Tibial nerve (tissue), 4 donors: ENCODE measurements around the gene IDI1. TPM values are rescaled to one million over a fixed set of nuclear protein-coding genes. Genes with fewer than 3 reads are reported as not detected.
A peak's percentile ranks its signal among the peaks of the same experiment; 100 is the strongest.

Experiments
- DNase-seq, 2 donors: peaks; one replicate each; pipeline ENCODE4 v3.0.0-alpha.2; 2019; ENCODE audit warnings: low spot score in 2 of 2
- H3K27ac ChIP-seq, 4 donors: fragments of 200-600 bp; sonication (generic) in 3 of 4; one replicate each; pipeline ENCODE4 v1.5.1; 2017 to 2019; ENCODE audit warnings: mild to moderate bottlenecking in 1 of 4
- H3K27me3 ChIP-seq, 2 donors: fragments of 200-600 bp; sonication (generic) in 1 of 2; one replicate each; pipeline versions ENCODE4 v1.5.1 to v1.6.0; 2017 to 2019
- H3K36me3 ChIP-seq, 3 donors: fragments of 200-600 bp; sonication (generic); one replicate each; pipeline ENCODE4 v1.5.1; 2018 to 2019
- H3K4me1 ChIP-seq, 4 donors: fragments of 200-600 bp; sonication (generic) in 3 of 4; one replicate each; pipeline ENCODE4 v1.5.1; 2017 to 2019
- H3K4me3 ChIP-seq, 4 donors: fragments of 200-600 bp; sonication (generic) in 3 of 4; one replicate each; pipeline ENCODE4 v1.5.1; 2017 to 2019; ENCODE audit warnings: mild to moderate bottlenecking in 1 of 4, moderate library complexity in 1 of 4
- H3K9me3 ChIP-seq, 4 donors: fragments of 200-600 bp; sonication (generic) in 3 of 4; one replicate each; pipeline ENCODE4 v1.5.1; 2017 to 2019
- CTCF ChIP-seq, 5 experiments: fragments of 200-600 bp in 3 of 5; fragments of 450-650 bp in 2 of 5; sonication (generic) in 3 of 5; IDR thresholded peaks; one replicate each; pipeline ENCODE4 v1.5.1; 2016 to 2019; ENCODE audit warnings: antibody characterized with exemption in 5 of 5, mild to moderate bottlenecking in 3 of 5, moderate library complexity in 2 of 5
- EP300 ChIP-seq, 2 donors: sonication (generic); formaldehyde crosslinking; IDR thresholded peaks; one replicate each; pipeline ENCODE4 v1.6.1; 2017; ENCODE audit warnings: antibody characterized with exemption in 2 of 2, mild to moderate bottlenecking in 1 of 2
- POLR2A ChIP-seq, 2 donors: fragments of 450-650 bp; IDR thresholded peaks; one replicate each; pipeline ENCODE4 v1.6.1; 2017; ENCODE audit warnings: antibody characterized with exemption in 2 of 2, mild to moderate bottlenecking in 2 of 2, moderate library complexity in 2 of 2
- WGBS, 2 donors: methylation state at CpG; one replicate each; pipeline ENCODE4 v1.1.5; 2018; 5-methylcytosine and 5-hydroxymethylcytosine counted together
- total RNA-seq, 4 donors: library from RNA; depleted of rRNA; stranded (reverse); fragments of >200 nt; gene quantifications; one replicate each; pipeline ENCODE4 v1.1.0, GENCODE V29; 2016

The IDI1 gene
- 10 to 100 TPM; 25.5 to 41.0 (median 33.4) TPM for total RNA-seq

- Histone ChIP-seq H3K27ac (peak within 1 kb of the TSS; percentile 99), H3K4me1 (peaks cover 0 to 70% (median 27%) of the 10 kb centered on the region in 4 donors), H3K9me3 (no peaks in the 10 kb centered on the region), H3K4me3 (peak within 1 kb of the TSS; percentile 84 to 98 (median 84)), H3K27me3 (no peaks in the 10 kb centered on the region), H3K36me3 (peaks cover 0 to 26% (median 0%) of the 10 kb centered on the region in 3 donors)
- TF ChIP-seq CTCF (IDR thresholded peaks at IDR 0.05) (peak in 1 of 5 experiments; percentile 43), POLR2A (IDR thresholded peaks at IDR 0.05) (peak; percentile 85 to 98), EP300 (IDR thresholded peaks at IDR 0.05) (peak; percentile 83 to 93)
- 0 to 2% methylated on average over 34 to 45 of the region's 83 CpGs for WGBS, 2 donors
- peak; percentile 93 to 96 for DNase-seq
Observed at GRCh38 chr10:1048732-1049424, at the start of gene IDI1. Gene IDI1, minus strand, starts transcription at chr10:1049119. Its CDS starts 116 bp downstream, at chr10:1049003.

- WGBS, 2 donors = 82 to 90% methylated on average over 6 of the region's 6 CpGs
Observed at GRCh38 chr10:1097436-1097835, 48.5 kb upstream of the IDI1 start.

GRCh38 chr10:1096287-1096889 lies 47.5 kb upstream of the IDI1 start:
- Histone ChIP-seq H3K4me1 (peaks cover 0 to 5% (median 0%) of the 10 kb centered on the region in 4 donors), H3K4me3 (no peak overlapping the region), H3K27me3 (no peaks in the 10 kb centered on the region), H3K9me3 (no peaks in the 10 kb centered on the region), H3K27ac (no peak overlapping the region), H3K36me3 (peaks cover 0 to 88% (median 0%) of the 10 kb centered on the region in 3 donors)
- 93 to 96% methylated on average over 27 of the region's 27 CpGs for WGBS, 2 donors
- no peak for DNase-seq
- TF ChIP-seq CTCF (IDR thresholded peaks at IDR 0.05) (no peak), POLR2A (IDR thresholded peaks at IDR 0.05) (no peak), EP300 (IDR thresholded peaks at IDR 0.05) (no peak)

More at GRCh38 chr10:1097436-1097835, 48.5 kb upstream of the IDI1 start:
- peaks cover 0 to 5% (median 0%) of the 10 kb centered on the region in 4 donors for H3K4me1 ChIP-seq
- TF ChIP-seq CTCF (IDR thresholded peaks at IDR 0.05) (no peak), POLR2A (IDR thresholded peaks at IDR 0.05) (no peak), EP300 (IDR thresholded peaks at IDR 0.05) (no peak)
- DNase-seq = no peak
- no peaks in the 10 kb centered on the region for H3K27me3 ChIP-seq
- H3K27ac ChIP-seq = no peak overlapping the region
- peaks cover 0 to 88% (median 0%) of the 10 kb centered on the region in 3 donors for H3K36me3 ChIP-seq
- H3K9me3 ChIP-seq = no peaks in the 10 kb centered on the region
- no peak overlapping the region for H3K4me3 ChIP-seq

- Histone ChIP-seq H3K9me3 (no peaks in the 10 kb centered on the region), H3K4me3 (no peak overlapping the region), H3K27me3 (no peaks in the 10 kb centered on the region), H3K4me1 (peaks cover 0 to 5% (median 0%) of the 10 kb centered on the region in 4 donors), H3K36me3 (peaks cover 0 to 88% (median 0%) of the 10 kb centered on the region in 3 donors), H3K27ac (no peak overlapping the region)
- DNase-seq = no peak
- TF ChIP-seq POLR2A (IDR thresholded peaks at IDR 0.05) (no peak), EP300 (IDR thresholded peaks at IDR 0.05) (no peak), CTCF (IDR thresholded peaks at IDR 0.05) (no peak)
- 88 to 89% methylated on average over 12 of the region's 12 CpGs for WGBS, 2 donors
Observed at GRCh38 chr10:1095498-1095897, 46.6 kb upstream of the IDI1 start.
